ENCODE measurements around the gene SFXN5.

Gene SFXN5

GRCh38 chr2:72953528-72953927 is 118.0 kb downstream of the SFXN5 start:
- CTCF ChIA-PET, result interaction anchor here (1.3 kb wide), 1 partner anchor 61 kb away, joined by 3 read pairs; no protein-coding TSS in a partner anchor

GRCh38 chr2:72952961-72953360 is 118.6 kb downstream of the SFXN5 start:
- H3K27ac ChIP-seq (ENCODE audit: extremely low read depth, low read depth, low read length), result no peak overlapping the region
- no peaks in the 10 kb centered on the region for H3K4me1 ChIP-seq (ENCODE audit: control insufficient read depth, insufficient read depth, low read length)
- H3K9me3 ChIP-seq (ENCODE audit: control insufficient read depth, insufficient read depth, low read depth, low read length), result no peaks in the 10 kb centered on the region
- POLR2A ChIA-PET, result no interaction called here
- no peak for TF ChIP-seq ZNF133 (tag by site-specific recombination; IDR thresholded peaks at IDR 0.05)
- TF ChIP-seq ZNF501 (tag by site-specific recombination; IDR thresholded peaks at IDR 0.05), result no peak
- no peak for TF ChIP-seq ZNF596 (tag by site-specific recombination; IDR thresholded peaks at IDR 0.05)
- peaks cover 0 to 2% of the 10 kb centered on the region in 2 experiments; a peak in 1 of 3 replicates for H3K36me3 ChIP-seq (ENCODE audit: control insufficient read depth in 2 of 2, insufficient read depth in 1 of 2, low read length in 2 of 2)
- CTCF ChIA-PET, result interaction anchor here (0.7 to 2.7 kb wide), 4 partner anchors 19 to 224 kb away, joined by 3 to 21 read pairs (median 6); no protein-coding TSS in a partner anchor
- no peak overlapping the region for H3K4me3 ChIP-seq (ENCODE audit: low read depth, low read length)

More at GRCh38 chr2:72953528-72953927, 118.0 kb downstream of the SFXN5 start:
- no peak overlapping the region for H3K27ac ChIP-seq (ENCODE audit: extremely low read depth, low read depth, low read length)
- no peaks in the 10 kb centered on the region for H3K9me3 ChIP-seq (ENCODE audit: control insufficient read depth, insufficient read depth, low read depth, low read length)
- peaks cover 0 to 2% of the 10 kb centered on the region in 2 experiments; a peak in 1 of 3 replicates for H3K36me3 ChIP-seq (ENCODE audit: control insufficient read depth in 2 of 2, insufficient read depth in 1 of 2, low read length in 2 of 2)
- POLR2A ChIA-PET, result no interaction called here
- TF ChIP-seq ZNF274 (IDR thresholded peaks at IDR 0.05; ENCODE audit: low read length) (no peak), ZNF274 (tag by site-specific recombination; IDR thresholded peaks at IDR 0.05; ENCODE audit: borderline replicate concordance) (no peak), ZNF174 (tag by site-specific recombination; IDR thresholded peaks at IDR 0.05) (no peak), ZNF776 (tag by site-specific recombination; IDR thresholded peaks at IDR 0.05; ENCODE audit: borderline replicate concordance) (no peak), BCL11B (tag by site-specific recombination; IDR thresholded peaks at IDR 0.05; ENCODE audit: low read depth) (no peak), ZIC2 (tag by site-specific recombination; IDR thresholded peaks at IDR 0.05) (no peak), ZNF626 (tag by site-specific recombination; IDR thresholded peaks at IDR 0.05) (no peak), GLIS1 (tag by site-specific recombination; IDR thresholded peaks at IDR 0.05) (no peak), ZNF266 (tag by site-specific recombination; IDR thresholded peaks at IDR 0.05; ENCODE audit: low read depth) (no peak), ZNF654 (tag by site-specific recombination; IDR thresholded peaks at IDR 0.05; ENCODE audit: low read depth) (no peak), KLF8 (tag by site-specific recombination; IDR thresholded peaks at IDR 0.05) (no peak), ZNF555 (tag by site-specific recombination; conservative IDR thresholded peaks at IDR 0.05) (no peak), FEZF1 (tag by site-specific recombination; IDR thresholded peaks at IDR 0.05) (no peak), REST (tag by site-specific recombination; IDR thresholded peaks at IDR 0.05) (no peak)
- TF ChIP-seq, protein P1, sequence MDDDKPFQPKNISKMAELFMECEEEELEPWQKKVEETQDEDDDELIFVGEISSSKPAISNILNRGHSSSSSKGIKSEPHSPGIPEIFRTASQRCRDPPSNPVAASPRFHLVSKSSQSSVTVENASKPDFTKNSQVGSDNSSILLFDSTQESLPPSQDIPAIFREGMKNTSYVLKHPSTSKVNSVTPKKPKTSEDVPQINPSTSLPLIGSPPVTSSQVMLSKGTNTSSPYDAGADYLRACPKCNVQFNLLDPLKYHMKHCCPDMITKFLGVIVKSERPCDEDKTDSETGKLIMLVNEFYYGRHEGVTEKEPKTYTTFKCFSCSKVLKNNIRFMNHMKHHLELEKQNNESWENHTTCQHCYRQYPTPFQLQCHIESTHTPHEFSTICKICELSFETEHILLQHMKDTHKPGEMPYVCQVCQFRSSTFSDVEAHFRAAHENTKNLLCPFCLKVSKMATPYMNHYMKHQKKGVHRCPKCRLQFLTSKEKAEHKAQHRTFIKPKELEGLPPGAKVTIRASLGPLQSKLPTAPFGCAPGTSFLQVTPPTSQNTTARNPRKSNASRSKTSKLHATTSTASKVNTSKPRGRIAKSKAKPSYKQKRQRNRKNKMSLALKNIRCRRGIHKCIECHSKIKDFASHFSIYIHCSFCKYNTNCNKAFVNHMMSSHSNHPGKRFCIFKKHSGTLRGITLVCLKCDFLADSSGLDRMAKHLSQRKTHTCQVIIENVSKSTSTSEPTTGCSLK (tag by site-specific recombination; IDR thresholded peaks at IDR 0.05), result no peak
- no peaks in the 10 kb centered on the region for H3K4me1 ChIP-seq (ENCODE audit: control insufficient read depth, insufficient read depth, low read length)
- H3K4me3 ChIP-seq (ENCODE audit: low read depth, low read length), result no peak overlapping the region

Data from HEK293 (cell line).